Measurements from ENCODE around the gene KCTD10.

KCTD10 gene

GRCh38 chr12:109458771-109459208 lies 18.3 kb downstream of the KCTD10 start:
- H3K79me1 ChIP-seq (ENCODE audit: low read length): peaks cover 26% of the 10 kb centered on the region
- no peak overlapping the region for H3K4ac ChIP-seq (ENCODE audit: low read depth, low read length)
- H4K8ac ChIP-seq (ENCODE audit: low read depth, low read length): no peak overlapping the region
- H2BK15ac ChIP-seq (replicated peaks; ENCODE audit: low read depth): no peak overlapping the region
- H2BK120ac ChIP-seq (ENCODE audit: low read depth, low read length): no peak overlapping the region
- H3K36me3 ChIP-seq (ENCODE audit: control insufficient read depth, insufficient read depth, low read length): peaks cover 18% of the 10 kb centered on the region
- H2BK5ac ChIP-seq (ENCODE audit: low read length): no peak overlapping the region
- H3K27ac ChIP-seq (ENCODE audit: low read depth, low read length): no peak overlapping the region
- H3K27me3 ChIP-seq (ENCODE audit: insufficient read depth, low read length, poor library complexity): no peaks in the 10 kb centered on the region
- no peak overlapping the region for H3K4me3 ChIP-seq (ENCODE audit: low read length)
- no peak overlapping the region for H3K9ac ChIP-seq (ENCODE audit: low read length)
- no peak overlapping the region for H3K23ac ChIP-seq (ENCODE audit: low read length)
- H3K56ac ChIP-seq (ENCODE audit: low read length): no peak overlapping the region
- peak; percentile 66 for DNase-seq
- H3K79me2 ChIP-seq (ENCODE audit: control insufficient read depth, insufficient read depth, low read length): peaks cover 36% of the 10 kb centered on the region
- no peak overlapping the region for H4K5ac ChIP-seq (ENCODE audit: low read length)
- no peak overlapping the region for H3K18ac ChIP-seq (ENCODE audit: low read length)
- no CpG with 5 or more reads among the region's 6 CpGs for WGBS (ENCODE audit: extremely low coverage, insufficient coverage, low lambda C conversion rate)
- H3K4me1 ChIP-seq (ENCODE audit: control insufficient read depth, low read depth, low read length): peaks cover 30% of the 10 kb centered on the region
- H2AK5ac ChIP-seq (ENCODE audit: low read length): no peak overlapping the region
- H3K4me2 ChIP-seq (ENCODE audit: low read length): no peak overlapping the region

- H3K4me1 ChIP-seq (ENCODE audit: control insufficient read depth, low read depth, low read length): peaks cover 24% of the 10 kb centered on the region
- H3K4ac ChIP-seq (ENCODE audit: low read depth, low read length): no peak overlapping the region
- H4K5ac ChIP-seq (ENCODE audit: low read length): no peak overlapping the region
- H2AK5ac ChIP-seq (ENCODE audit: low read length): no peak overlapping the region
- H3K9ac ChIP-seq (ENCODE audit: low read length): no peak overlapping the region
- no peaks in the 10 kb centered on the region for H3K27me3 ChIP-seq (ENCODE audit: insufficient read depth, low read length, poor library complexity)
- H4K8ac ChIP-seq (ENCODE audit: low read depth, low read length): no peak overlapping the region
- no peak overlapping the region for H2BK120ac ChIP-seq (ENCODE audit: low read depth, low read length)
- no peak overlapping the region for H2BK5ac ChIP-seq (ENCODE audit: low read length)
- no CpG with 5 or more reads among the region's 4 CpGs for WGBS (ENCODE audit: extremely low coverage, insufficient coverage, low lambda C conversion rate)
- DNase-seq: no peak
- H3K4me2 ChIP-seq (ENCODE audit: low read length): no peak overlapping the region
- peaks cover 18% of the 10 kb centered on the region for H3K36me3 ChIP-seq (ENCODE audit: control insufficient read depth, insufficient read depth, low read length)
- no peak overlapping the region for H3K27ac ChIP-seq (ENCODE audit: low read depth, low read length)
- H3K56ac ChIP-seq (ENCODE audit: low read length): peak overlapping the region; percentile 25
- no peak overlapping the region for H3K23ac ChIP-seq (ENCODE audit: low read length)
- peaks cover 36% of the 10 kb centered on the region for H3K79me2 ChIP-seq (ENCODE audit: control insufficient read depth, insufficient read depth, low read length)
- no peak overlapping the region for H3K18ac ChIP-seq (ENCODE audit: low read length)
- H2BK15ac ChIP-seq (replicated peaks; ENCODE audit: low read depth): no peak overlapping the region
- peaks cover 25% of the 10 kb centered on the region for H3K79me1 ChIP-seq (ENCODE audit: low read length)
- H3K4me3 ChIP-seq (ENCODE audit: low read length): no peak overlapping the region
Observed at GRCh38 chr12:109458086-109458485, 19.0 kb downstream of the KCTD10 start.

GRCh38 chr12:109455706-109456105 lies 21.4 kb downstream of the KCTD10 start:
- Histone ChIP-seq H2AK5ac (ENCODE audit: low read length) (no peak overlapping the region), H3K4ac (ENCODE audit: low read depth, low read length) (no peak overlapping the region), H2BK15ac (replicated peaks; ENCODE audit: low read depth) (no peak overlapping the region), H4K5ac (ENCODE audit: low read length) (no peak overlapping the region), H3K4me3 (ENCODE audit: low read length) (no peak overlapping the region), H3K4me2 (ENCODE audit: low read length) (no peak overlapping the region), H3K36me3 (ENCODE audit: control insufficient read depth, insufficient read depth, low read length) (peaks cover 20% of the 10 kb centered on the region), H3K27me3 (ENCODE audit: insufficient read depth, low read length, poor library complexity) (no peaks in the 10 kb centered on the region), H2BK120ac (ENCODE audit: low read depth, low read length) (no peak overlapping the region), H3K4me1 (ENCODE audit: control insufficient read depth, low read depth, low read length) (peaks cover 13% of the 10 kb centered on the region), H3K18ac (ENCODE audit: low read length) (no peak overlapping the region), H2BK5ac (ENCODE audit: low read length) (no peak overlapping the region), H3K79me2 (ENCODE audit: control insufficient read depth, insufficient read depth, low read length) (peaks cover 15% of the 10 kb centered on the region), H3K27ac (ENCODE audit: low read depth, low read length) (no peak overlapping the region), H3K23ac (ENCODE audit: low read length) (no peak overlapping the region), H4K8ac (ENCODE audit: low read depth, low read length) (no peak overlapping the region), H3K79me1 (ENCODE audit: low read length) (peaks cover 12% of the 10 kb centered on the region), H3K56ac (ENCODE audit: low read length) (no peak overlapping the region), H3K9ac (ENCODE audit: low read length) (no peak overlapping the region)
- no CpG with 5 or more reads among the region's 1 CpG for WGBS (ENCODE audit: extremely low coverage, insufficient coverage, low lambda C conversion rate)
- no peak for DNase-seq

GRCh38 chr12:109452489-109452888 lies 24.6 kb downstream of the KCTD10 start:
- no peak overlapping the region for H3K23ac ChIP-seq (ENCODE audit: low read length)
- H4K5ac ChIP-seq (ENCODE audit: low read length): no peak overlapping the region
- no peak overlapping the region for H2BK120ac ChIP-seq (ENCODE audit: low read depth, low read length)
- H3K79me2 ChIP-seq (ENCODE audit: control insufficient read depth, insufficient read depth, low read length): peaks cover 3% of the 10 kb centered on the region
- no peaks in the 10 kb centered on the region for H3K27me3 ChIP-seq (ENCODE audit: insufficient read depth, low read length, poor library complexity)
- no peak overlapping the region for H4K8ac ChIP-seq (ENCODE audit: low read depth, low read length)
- H2BK5ac ChIP-seq (ENCODE audit: low read length): no peak overlapping the region
- WGBS (ENCODE audit: extremely low coverage, insufficient coverage, low lambda C conversion rate): no CpG with 5 or more reads among the region's 2 CpGs
- no peak overlapping the region for H3K9ac ChIP-seq (ENCODE audit: low read length)
- H3K56ac ChIP-seq (ENCODE audit: low read length): no peak overlapping the region
- DNase-seq: no peak
- no peak overlapping the region for H3K4ac ChIP-seq (ENCODE audit: low read depth, low read length)
- no peak overlapping the region for H3K27ac ChIP-seq (ENCODE audit: low read depth, low read length)
- no peaks in the 10 kb centered on the region for H3K4me1 ChIP-seq (ENCODE audit: control insufficient read depth, low read depth, low read length)
- no peak overlapping the region for H3K4me2 ChIP-seq (ENCODE audit: low read length)
- H2BK15ac ChIP-seq (replicated peaks; ENCODE audit: low read depth): no peak overlapping the region
- no peak overlapping the region for H2AK5ac ChIP-seq (ENCODE audit: low read length)
- no peak overlapping the region for H3K18ac ChIP-seq (ENCODE audit: low read length)
- H3K36me3 ChIP-seq (ENCODE audit: control insufficient read depth, insufficient read depth, low read length): peaks cover 16% of the 10 kb centered on the region
- peaks cover 2% of the 10 kb centered on the region for H3K79me1 ChIP-seq (ENCODE audit: low read length)
- H3K4me3 ChIP-seq (ENCODE audit: low read length): no peak overlapping the region

- H3K56ac ChIP-seq (ENCODE audit: low read length): no peak overlapping the region
Observed at GRCh38 chr12:109451400-109451799, 25.7 kb downstream of the KCTD10 start.

GRCh38 chr12:109450980-109451379 lies 26.1 kb downstream of the KCTD10 start:
- no peak overlapping the region for H2BK5ac ChIP-seq (ENCODE audit: low read length)
- no peak overlapping the region for H3K9ac ChIP-seq (ENCODE audit: low read length)
- no peak for DNase-seq
- no peak overlapping the region for H3K4me2 ChIP-seq (ENCODE audit: low read length)
- no peak overlapping the region for H3K4me3 ChIP-seq (ENCODE audit: low read length)
- WGBS (ENCODE audit: extremely low coverage, insufficient coverage, low lambda C conversion rate): no CpG with 5 or more reads among the region's 4 CpGs
- H3K79me2 ChIP-seq (ENCODE audit: control insufficient read depth, insufficient read depth, low read length): peaks cover 2% of the 10 kb centered on the region
- no peak overlapping the region for H4K8ac ChIP-seq (ENCODE audit: low read depth, low read length)
- H3K4ac ChIP-seq (ENCODE audit: low read depth, low read length): no peak overlapping the region
- H3K23ac ChIP-seq (ENCODE audit: low read length): no peak overlapping the region
- no peak overlapping the region for H2AK5ac ChIP-seq (ENCODE audit: low read length)
- no peaks in the 10 kb centered on the region for H3K79me1 ChIP-seq (ENCODE audit: low read length)
- H4K5ac ChIP-seq (ENCODE audit: low read length): no peak overlapping the region
- H2BK120ac ChIP-seq (ENCODE audit: low read depth, low read length): no peak overlapping the region
- no peaks in the 10 kb centered on the region for H3K27me3 ChIP-seq (ENCODE audit: insufficient read depth, low read length, poor library complexity)
- no peak overlapping the region for H3K56ac ChIP-seq (ENCODE audit: low read length)
- peaks cover 11% of the 10 kb centered on the region for H3K36me3 ChIP-seq (ENCODE audit: control insufficient read depth, insufficient read depth, low read length)
- H3K4me1 ChIP-seq (ENCODE audit: control insufficient read depth, low read depth, low read length): no peaks in the 10 kb centered on the region
- H3K27ac ChIP-seq (ENCODE audit: low read depth, low read length): no peak overlapping the region
- H3K18ac ChIP-seq (ENCODE audit: low read length): no peak overlapping the region
- no peak overlapping the region for H2BK15ac ChIP-seq (replicated peaks; ENCODE audit: low read depth)

More at GRCh38 chr12:109451400-109451799, 25.7 kb downstream of the KCTD10 start:
- no peak overlapping the region for H2AK5ac ChIP-seq (ENCODE audit: low read length)
- H3K4me2 ChIP-seq (ENCODE audit: low read length): no peak overlapping the region
- H3K23ac ChIP-seq (ENCODE audit: low read length): no peak overlapping the region
- no peaks in the 10 kb centered on the region for H3K27me3 ChIP-seq (ENCODE audit: insufficient read depth, low read length, poor library complexity)
- H3K18ac ChIP-seq (ENCODE audit: low read length): no peak overlapping the region
- no CpG with 5 or more reads among the region's 23 CpGs for WGBS (ENCODE audit: extremely low coverage, insufficient coverage, low lambda C conversion rate)
- no peaks in the 10 kb centered on the region for H3K4me1 ChIP-seq (ENCODE audit: control insufficient read depth, low read depth, low read length)
- no peak for DNase-seq
- H4K8ac ChIP-seq (ENCODE audit: low read depth, low read length): no peak overlapping the region
- H3K9ac ChIP-seq (ENCODE audit: low read length): no peak overlapping the region
- no peak overlapping the region for H3K4ac ChIP-seq (ENCODE audit: low read depth, low read length)
- H4K5ac ChIP-seq (ENCODE audit: low read length): no peak overlapping the region
- no peak overlapping the region for H2BK5ac ChIP-seq (ENCODE audit: low read length)
- no peak overlapping the region for H2BK120ac ChIP-seq (ENCODE audit: low read depth, low read length)
- no peaks in the 10 kb centered on the region for H3K79me1 ChIP-seq (ENCODE audit: low read length)
- peaks cover 15% of the 10 kb centered on the region for H3K36me3 ChIP-seq (ENCODE audit: control insufficient read depth, insufficient read depth, low read length)
- peaks cover 2% of the 10 kb centered on the region for H3K79me2 ChIP-seq (ENCODE audit: control insufficient read depth, insufficient read depth, low read length)
- no peak overlapping the region for H2BK15ac ChIP-seq (replicated peaks; ENCODE audit: low read depth)
- H3K4me3 ChIP-seq (ENCODE audit: low read length): no peak overlapping the region
- H3K27ac ChIP-seq (ENCODE audit: low read depth, low read length): no peak overlapping the region
